Measurements from ENCODE around the gene EIF4B.

- TF ChIP-seq CTCF (IDR thresholded peaks at IDR 0.05) (peak in 1 of 4 experiments; percentile 6), EP300 (IDR thresholded peaks at IDR 0.05) (no peak), POLR2AphosphoS5 (IDR thresholded peaks at IDR 0.05) (no peak)
Measured at GRCh38 chr12:53061404-53062010, 55.3 kb downstream of the EIF4B start.
